ENCODE data around the gene HACD1.

The HACD1 gene, protein sequence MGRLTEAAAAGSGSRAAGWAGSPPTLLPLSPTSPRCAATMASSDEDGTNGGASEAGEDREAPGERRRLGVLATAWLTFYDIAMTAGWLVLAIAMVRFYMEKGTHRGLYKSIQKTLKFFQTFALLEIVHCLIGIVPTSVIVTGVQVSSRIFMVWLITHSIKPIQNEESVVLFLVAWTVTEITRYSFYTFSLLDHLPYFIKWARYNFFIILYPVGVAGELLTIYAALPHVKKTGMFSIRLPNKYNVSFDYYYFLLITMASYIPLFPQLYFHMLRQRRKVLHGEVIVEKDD

DNA sequence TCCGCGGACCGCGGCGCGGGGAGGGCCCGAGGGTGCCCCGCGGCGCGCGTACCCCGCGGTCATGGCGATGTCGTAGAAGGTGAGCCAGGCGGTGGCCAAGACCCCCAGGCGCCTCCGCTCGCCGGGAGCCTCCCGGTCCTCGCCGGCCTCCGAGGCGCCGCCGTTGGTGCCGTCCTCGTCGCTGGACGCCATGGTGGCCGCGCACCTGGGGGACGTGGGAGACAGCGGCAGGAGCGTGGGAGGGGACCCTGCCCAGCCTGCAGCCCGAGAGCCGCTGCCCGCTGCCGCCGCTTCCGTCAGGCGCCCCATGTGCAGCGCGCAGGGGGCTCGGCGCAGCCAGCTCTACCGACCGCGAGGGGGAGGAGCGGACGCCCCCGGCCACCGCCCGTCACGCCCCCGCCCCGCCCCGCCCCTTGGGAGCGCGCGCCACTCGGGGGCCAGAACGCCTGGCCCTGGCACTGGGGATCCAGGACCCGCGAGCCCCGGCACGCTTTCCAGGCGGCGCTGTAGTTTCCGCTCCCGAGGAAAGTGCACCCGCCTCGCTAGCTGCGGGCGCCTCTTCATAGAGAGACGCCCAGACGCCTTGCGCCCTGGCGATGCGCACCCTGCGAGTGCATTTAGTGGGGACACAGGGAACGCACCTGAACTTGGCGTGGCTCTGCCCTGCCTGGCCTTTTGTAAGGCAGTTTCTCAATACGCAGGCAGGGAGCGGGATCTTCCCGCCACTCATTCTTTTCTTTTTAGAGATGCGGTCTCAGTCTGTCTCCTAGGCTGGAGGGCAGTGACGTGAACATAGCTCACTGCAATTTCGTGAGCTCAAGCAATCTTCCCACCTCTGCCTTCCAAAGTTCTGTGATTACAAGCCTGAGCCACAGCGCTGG lies at the start of gene HACD1:
HACD1 (minus strand) TSS at position 344 of the 881 bp plus-strand sequence; CDS start at position 309, 35 bp downstream.
- peak; percentile 44 for DNase-seq (ENCODE audit: low read depth)

DNA sequence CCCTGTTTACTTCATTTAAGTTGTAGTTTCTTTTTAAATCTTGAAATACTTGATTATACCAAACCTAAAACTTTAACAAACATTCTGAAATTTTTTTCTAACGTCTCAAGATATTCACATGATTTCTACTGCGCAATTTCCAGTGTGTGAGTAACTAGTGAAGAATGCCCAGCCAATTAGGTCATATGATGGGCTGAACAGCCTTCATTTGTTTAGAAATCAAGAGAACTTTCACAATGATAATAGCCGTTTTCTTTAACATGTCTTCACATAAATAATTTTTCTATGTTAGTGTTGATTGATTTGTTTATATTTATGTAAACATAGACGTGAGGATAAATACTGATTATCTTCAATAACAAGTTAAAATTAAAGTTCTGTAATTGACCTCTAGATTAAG lies 48.6 kb upstream of the HACD1 start:
- DNase-seq (ENCODE audit: low read depth): no peak

DNA sequence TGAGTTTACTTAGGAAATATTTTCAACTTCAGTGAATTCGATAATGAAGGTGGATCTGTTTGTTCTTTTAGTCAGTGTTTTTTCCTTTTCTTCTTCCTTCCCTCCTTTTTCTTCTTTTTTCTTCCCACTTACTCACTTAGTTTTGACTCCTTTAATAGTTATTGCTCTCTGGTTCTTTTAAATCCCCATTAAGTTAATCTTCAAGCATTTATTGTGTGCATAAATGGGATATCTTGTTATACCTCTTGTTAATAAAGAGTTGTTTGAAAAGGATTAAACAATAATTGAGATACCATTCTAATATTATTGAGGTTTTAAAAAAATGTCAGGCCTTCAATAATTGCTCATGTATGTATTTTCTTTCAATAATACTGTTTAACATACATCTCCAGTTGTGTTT lies 46.3 kb upstream of the HACD1 start:
- DNase-seq (ENCODE audit: low read depth): no peak

DNA sequence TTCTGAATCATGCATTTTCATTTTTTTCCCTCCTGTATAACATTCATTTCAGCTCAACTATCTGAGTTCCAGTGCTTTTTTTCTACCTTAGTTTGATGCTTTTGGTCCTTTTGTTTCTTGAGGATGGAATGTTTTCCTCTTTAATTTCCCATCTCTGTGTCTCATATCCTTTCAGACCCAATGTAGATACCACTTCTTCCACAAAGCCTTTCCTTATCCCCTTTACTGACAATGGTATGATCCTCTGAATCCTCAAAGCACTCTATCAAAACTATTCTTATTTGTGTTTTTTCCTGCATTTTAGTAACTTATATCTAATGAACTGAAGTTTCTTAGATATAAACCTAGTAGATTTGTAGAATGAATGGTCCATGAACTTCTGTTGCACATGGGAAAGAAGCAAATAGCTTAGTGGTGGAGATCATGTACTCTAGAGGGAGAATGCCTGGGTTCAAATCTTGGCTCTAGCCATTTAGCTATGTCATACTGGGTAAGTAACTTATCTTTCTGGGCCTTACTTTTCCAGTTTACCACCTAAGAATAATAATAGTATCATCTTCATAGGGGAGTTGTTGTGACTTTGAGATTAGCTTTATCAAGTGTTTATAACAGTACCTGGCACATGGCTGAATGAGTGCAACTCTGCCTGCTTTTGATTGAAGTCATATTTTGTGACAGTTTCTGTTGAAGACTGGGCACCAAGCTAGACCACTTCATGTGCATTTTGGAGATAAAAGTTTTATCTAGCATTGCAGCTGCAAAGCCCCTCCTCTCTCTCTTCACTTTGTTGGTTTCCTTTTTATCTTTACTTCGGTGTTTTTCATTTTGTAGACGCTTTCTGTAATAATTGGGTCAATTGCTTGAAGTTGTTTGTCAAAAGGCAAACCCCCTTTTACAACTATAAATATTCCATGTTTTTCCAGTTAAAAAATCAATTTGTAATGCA lies 45.3 kb upstream of the HACD1 start:
- DNase-seq (ENCODE audit: low read depth): no peak

DNA sequence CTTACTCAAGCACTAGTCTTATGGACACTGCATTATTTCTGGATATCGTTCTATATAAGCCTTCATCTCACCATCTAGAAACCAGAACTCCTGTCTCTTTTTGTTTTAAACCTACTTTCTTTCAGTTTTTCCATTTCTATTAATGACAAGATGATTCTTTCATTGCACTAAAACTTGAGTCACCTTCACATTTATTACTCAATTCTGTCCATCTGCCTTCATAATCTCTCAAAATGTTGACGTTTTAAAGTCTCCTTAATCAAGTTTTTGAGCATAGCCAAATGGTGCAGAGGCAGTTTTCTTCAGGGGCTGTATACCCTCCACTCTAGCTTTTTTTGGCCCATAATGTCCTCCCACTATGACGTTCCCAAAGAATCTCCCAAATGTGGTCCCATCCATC lies 44.3 kb upstream of the HACD1 start:
- no peak for DNase-seq (ENCODE audit: low read depth)

DNA sequence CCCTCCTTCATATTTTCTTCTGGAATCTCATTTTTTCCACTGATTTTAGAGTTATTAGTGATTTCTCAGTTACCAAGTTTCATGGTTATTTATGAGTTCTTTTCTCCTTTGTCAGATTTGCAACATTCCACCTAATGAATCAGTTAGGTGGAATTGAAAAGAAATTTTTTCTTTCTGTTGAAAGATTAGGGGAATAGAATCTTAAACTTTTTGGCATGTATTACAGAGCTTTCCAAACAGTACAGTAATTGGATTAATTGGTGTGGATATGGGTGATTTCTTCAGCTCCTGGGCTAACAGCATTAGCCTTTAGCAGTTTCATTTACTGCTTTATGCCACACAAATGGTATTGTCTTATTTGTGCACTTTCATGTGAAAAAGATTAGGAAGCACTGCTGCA lies 43.7 kb upstream of the HACD1 start:
- no peak for DNase-seq (ENCODE audit: low read depth)

DNA sequence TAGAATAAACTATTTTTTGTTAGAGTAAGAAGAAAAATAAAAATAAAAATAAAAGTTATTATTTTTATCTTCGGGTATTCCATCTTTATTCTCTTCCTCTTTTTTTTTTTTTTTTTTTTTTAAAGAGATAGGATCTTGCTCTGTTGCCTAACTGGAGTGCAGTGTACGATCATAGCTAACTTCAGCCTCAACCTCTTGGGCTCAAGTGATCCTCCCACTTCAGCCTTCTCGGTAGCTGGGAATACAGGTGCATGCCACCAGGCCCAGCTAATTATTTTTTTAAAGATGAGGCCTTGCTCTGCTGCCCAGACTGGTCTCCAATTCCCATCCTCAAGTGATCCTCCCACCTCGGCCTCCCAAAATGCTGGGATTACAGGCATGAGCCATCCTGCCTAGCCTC lies 42.2 kb upstream of the HACD1 start:
- no peak for DNase-seq (ENCODE audit: low read depth)

DNA sequence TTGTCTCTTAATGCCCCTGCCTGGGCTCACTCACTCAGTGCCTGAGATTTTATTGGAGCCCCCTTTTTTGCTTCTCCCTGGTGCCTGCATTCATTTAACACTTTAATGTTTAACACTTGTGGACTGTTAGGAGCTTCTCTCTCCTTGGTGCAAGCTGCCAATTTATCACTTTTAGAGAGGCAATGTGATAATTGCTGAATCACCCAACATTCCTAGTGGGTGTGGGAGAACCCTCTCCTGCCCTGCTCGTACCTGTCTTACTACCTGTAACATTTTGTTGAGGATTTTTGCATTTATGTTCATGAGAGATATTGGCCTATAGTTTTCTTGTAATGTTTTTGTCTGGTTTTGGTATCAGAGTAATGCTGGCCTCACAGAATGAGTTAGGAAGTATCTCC lies 39.9 kb upstream of the HACD1 start:
- no peak for DNase-seq (ENCODE audit: low read depth)

DNA sequence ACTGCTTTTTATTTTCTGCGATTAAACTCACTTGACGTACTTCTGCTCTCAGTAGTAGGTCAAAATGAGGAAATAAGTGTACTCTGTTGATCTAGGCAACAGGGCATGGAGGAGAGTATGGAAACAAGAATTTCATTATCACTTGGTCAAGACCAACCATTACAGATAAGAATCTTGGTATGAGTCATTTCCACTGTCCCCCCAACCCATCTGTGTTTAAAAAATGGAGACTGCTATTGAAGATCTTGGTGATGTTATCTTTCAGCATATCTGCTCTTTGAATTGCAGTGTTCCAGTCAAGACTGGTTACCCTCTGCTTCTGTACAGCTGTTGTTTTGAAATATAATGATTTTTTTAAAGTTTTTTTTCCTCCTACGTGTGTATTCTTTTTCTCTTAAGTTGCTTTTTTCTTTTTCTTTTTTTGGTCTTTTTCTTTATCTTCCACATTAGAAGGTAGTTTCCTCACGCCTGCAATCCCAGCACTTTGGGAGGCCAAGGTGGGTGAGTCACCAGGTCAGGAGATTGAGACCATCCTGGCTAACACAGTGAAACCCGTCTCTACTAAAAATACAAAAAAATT lies 38.5 kb upstream of the HACD1 start:
- DNase-seq (ENCODE audit: low read depth): no peak

DNA sequence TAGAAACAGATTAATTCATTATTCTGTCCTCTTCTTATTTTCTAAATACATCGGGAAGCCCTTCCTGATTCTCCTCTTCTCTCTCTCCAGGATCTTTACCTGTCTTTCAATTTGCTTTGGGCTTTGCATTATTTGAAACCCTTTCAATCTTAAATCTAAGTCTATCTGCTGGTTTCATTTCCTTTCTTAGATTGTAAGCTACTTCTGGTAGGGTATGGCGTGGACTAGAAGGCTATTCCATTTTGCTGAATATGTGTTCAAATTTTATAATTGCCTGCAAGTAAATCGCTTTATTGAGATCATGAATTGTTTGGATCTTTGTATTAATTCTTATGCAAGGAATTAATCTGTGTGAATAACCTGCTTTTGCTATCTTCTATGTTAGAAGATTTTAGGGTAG lies 37.8 kb upstream of the HACD1 start:
- DNase-seq (ENCODE audit: low read depth): no peak

DNA sequence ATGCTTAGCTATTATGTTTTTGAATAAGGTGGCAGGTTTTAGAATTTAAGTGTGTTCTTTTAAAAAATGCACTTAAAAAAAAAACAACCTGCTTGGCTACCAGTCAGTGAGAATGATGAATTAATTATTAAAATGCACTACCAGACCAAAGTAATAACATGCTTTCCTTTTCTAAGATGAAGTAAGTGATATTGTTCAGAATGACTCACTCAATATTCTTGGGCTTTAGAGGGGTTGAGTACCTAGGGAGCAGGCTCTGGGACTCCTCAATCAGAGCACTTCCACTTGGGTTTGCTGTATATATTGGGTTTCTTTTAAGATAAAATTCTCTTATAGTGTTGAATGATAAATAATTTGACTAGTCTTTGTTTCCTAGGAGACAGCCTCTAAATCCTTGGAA lies 35.4 kb upstream of the HACD1 start:
- DNase-seq (ENCODE audit: low read depth): no peak

DNA sequence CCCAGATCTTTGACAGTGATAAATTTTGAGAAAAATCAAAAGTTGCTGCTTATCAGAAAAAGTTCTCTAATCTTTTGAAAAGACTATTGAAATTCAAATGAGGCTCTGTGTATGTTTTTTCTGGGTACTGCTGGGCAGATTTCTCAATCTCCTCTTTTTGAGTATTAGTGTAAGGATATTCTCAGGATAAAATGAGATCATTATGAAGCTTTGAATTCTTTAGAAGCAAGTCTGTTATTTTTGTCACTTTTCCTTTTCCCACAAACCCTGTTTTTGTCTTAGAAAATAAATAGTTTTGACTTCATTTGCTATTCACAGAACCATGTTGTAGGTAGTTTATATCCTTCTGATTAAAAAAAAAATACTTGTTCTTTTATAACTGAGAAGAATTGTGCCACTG lies 34.7 kb upstream of the HACD1 start:
- no peak for DNase-seq (ENCODE audit: low read depth)

DNA sequence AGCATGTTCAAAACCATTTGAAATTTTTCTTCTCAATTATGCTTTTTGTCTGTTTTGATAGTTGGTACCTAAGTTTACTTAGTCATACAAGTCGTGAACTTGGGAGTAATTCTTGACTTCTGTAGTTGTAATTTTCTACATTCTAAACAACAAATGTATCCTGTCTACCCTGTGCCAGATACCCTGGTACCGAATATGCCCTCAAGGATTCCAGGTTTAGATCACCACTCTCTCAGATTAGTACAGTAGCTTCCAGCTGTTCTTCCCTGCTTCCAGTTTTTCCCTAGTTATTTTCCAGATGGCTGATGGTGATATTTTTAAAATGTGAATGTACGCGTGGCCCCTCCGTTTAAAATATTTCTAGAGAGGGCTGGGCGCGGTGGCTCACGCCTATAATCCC lies 33.2 kb upstream of the HACD1 start:
- DNase-seq (ENCODE audit: low read depth): no peak

DNA sequence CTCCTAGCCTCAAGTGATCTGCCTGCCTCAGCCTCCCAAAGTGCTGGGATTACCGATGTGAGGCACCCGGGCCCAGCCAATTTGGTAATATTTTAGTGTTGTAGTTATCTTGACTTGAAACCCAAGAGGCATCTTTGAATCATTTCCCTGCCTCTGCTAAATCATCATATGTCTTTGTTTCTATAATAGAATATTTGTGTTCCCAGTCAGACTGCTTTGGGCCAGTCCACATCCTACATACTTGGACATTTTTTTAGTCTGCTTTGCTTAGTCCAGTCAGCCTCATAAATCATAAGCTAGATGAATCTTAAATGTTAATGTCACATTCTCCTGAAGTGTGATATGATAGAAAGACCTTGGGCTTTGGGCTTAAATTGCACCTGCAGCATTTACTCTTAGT lies 32.7 kb upstream of the HACD1 start:
- no peak for DNase-seq (ENCODE audit: low read depth)

DNA sequence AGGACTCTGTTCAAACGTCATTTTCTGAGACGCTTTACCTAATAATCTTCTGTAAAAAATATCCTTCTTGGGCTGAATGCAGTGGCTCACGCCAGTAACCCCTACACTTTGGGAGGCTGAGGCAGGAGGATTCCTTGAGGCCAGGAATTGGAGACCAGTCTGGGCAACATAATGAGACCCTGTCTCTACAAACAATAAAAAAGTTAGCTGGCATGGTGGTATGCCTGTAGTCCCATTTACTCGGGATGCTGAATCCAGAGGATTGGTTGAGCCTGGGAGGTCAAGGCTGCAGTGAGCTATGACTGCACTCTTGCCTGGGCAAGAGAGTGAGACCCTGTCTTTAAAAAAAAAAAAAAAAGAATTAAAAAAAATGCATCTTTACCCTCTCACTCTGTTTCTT lies 31.9 kb upstream of the HACD1 start:
- no peak for DNase-seq (ENCODE audit: low read depth)

DNA sequence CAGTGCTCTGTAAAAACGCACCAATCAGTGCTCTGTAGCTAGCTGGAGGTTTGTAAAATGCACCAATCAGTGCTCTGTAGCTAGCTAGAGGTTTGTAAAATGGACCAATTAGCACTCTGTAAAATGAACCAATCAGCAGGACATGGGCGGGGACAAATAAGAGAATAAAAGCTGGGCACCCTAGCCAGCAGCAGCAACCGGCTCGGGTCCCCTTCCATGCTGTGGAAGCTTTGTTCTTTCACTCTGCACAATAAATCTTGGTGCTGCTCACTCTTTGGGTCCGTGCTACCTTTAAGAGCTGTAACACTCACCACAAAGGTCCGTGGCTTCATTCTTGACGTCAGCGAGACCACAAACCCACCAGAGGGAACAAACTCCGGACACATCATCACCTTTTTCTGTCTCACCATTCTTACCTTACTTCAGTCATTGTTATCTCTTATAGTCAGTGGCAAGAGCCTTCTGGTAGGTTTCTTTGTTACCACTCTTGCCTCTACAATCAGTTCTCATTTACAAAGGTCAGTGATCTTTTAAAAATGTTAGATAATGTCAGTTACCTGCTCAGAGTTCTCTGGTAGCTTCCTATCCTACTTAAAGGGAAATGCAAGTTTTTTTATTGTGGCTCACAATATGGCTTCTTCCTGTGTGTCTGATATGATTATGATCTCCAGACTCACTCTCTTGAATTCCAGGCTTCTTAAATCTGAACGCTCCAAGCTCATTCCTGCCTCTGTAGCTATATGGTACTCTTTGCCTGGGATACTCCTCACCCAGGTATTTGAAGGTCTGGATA lies 31.3 kb upstream of the HACD1 start:
- peak; percentile 62 for DNase-seq (ENCODE audit: low read depth)

DNA sequence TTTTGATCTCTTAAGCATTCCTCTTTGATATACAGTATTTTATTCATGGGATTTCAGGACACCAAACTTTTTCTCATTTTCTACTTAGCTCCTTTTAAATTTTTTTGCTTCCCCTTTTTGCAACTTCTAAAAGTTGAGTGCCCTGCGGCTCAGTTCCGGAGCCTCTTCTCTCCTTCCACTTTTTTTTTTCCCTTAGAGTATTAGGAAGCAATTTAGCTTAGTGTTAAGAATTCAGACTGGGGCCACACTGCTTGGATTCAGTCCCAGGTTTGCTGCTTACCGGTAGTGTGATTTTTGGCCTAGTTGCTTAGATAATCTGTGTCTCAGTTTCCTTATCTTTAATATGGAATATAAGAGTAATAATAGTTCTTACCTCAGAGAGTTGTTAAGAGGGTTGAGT lies 30.2 kb upstream of the HACD1 start:
- DNase-seq (ENCODE audit: low read depth): no peak

DNA sequence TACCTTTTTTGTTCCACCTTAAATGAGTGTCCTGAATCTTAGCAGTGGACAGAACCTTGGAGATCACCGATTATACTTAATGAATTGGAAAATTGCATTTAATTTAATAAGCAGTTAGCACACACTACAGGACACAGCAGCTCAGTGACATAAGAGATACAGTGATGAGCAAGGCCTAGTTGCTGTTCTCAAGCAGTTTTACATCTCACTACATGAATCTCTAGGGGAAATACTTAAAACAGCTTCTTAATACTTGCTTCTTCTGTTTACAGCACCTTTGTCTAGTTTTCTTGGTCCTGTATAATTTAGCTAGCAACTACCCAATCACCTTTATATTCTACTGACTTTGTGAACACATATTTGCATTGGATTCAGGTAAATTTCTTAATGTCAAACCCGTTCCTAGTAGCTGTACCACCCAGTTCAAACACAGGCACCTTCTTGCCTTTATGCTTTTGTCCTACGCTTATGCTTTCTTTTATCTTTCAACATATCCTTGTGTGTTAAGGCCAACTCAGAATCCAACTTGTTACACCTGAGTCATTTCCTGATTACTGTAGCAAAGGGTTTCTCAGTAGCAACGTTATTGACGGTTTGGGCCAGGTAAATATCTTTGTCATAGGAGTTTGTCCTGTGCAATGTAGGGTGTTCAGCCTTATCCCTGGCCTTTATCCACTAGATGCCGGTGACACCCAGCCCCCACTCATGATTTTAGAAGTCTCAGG lies 28.6 kb upstream of the HACD1 start:
- DNase-seq (ENCODE audit: low read depth): no peak

DNA sequence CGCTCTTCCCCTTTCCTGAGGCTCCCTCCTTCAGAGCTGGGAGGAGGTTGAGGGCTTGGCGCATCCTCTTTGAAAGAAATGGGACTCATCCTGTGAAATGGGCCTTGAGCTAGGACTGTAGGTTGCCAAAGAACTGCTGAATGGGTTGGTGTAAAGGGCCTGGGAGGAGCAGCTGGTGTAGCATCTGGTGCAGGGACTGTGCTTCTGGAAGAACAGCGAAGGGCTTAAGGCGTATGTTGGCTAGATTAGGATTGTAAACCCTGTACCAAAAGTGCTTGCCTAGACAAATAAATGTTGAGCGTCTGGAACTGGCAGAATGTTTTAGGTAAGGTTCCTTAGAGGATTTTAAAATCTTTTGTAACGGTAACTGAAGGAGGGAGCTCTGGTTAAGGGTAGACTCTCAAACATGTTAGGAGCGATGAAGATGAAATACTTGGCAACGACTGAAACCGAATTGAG lies 27.3 kb upstream of the HACD1 start:
- DNase-seq (ENCODE audit: low read depth): no peak

DNA sequence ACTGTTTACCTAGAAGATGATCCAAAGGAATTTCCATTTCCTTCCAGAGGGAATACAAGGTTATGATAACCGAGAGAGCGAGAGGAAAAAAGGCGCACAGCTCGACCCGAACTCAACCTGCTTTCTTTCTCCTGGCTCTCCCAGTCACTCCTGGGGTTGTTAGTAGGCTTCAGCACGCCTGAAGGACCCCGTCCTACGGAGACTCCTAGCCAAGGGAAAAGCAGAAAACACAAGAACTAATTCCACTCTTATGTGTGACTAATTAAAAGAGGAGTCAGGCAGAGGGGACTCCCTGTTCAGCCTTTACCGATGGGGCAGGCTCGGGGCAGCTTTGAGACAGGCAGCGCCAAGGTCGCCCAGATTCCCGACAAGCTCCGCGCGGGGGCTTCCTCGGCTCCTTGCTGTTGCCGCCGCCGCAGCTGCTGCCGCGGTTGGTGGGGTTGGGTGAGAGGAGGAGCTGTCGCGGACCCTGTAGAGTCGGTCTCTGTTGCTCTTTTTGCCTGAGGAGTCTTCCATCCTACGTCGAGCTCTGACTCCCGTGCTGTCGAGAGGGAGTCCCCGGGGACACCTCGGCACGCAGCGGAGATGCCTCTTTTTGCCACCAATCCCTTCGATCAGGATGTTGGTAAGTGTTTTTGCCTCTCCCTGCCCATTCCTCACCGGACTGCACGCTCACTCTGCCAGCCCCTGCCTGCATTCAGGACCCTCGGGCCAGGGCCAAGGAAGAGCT lies 26.7 kb upstream of the HACD1 start, which contains the start of gene STAM:
STAM (plus strand) TSS at position 397 of the 730 bp plus-strand sequence; CDS start at position 586, 189 bp downstream.
- DNase-seq (ENCODE audit: low read depth): peak; percentile 88

All from activated T-cell treated with anti-CD3 and anti-CD28 coated beads for 48 hours (primary cell).